Transverse colon (tissue), 4 donors: ENCODE measurements around the gene PTPRG. TPM values are rescaled to one million over a fixed set of nuclear protein-coding genes. Genes with fewer than 3 reads are reported as not detected.
A peak's percentile ranks its signal among the peaks of the same experiment; 100 is the strongest.

ENCODE experiments used
- DNase-seq: peaks from one replicate; pipeline ENCODE4 v3.0.0-alpha.2; 2019
- H3K27ac ChIP-seq, 4 donors: fragments of 200-600 bp; sonication (generic); 2 replicates each; pipeline ENCODE4 v1.5.1; 2016 to 2018; ENCODE audit warnings: inconsistent platforms in 4 of 4
- H3K27me3 ChIP-seq: fragments of 200-600 bp; sonication (generic); 2 replicates; pipeline ENCODE4 v1.5.1; 2017; ENCODE audit warnings: inconsistent platforms
- H3K36me3 ChIP-seq, 4 donors: fragments of 200-600 bp; sonication (generic); 2 replicates each; pipeline ENCODE4 v1.5.1; 2017 to 2019; ENCODE audit warnings: inconsistent platforms in 4 of 4
- H3K4me1 ChIP-seq, 4 donors: fragments of 200-600 bp; sonication (generic); 2 replicates each; pipeline ENCODE4 v1.5.1; 2017 to 2020; ENCODE audit warnings: inconsistent platforms in 4 of 4
- H3K4me3 ChIP-seq, 4 donors: fragments of 200-600 bp; sonication (generic); 1 replicate in 1 of 4; 2 replicates in 3 of 4; pipeline versions ENCODE4 v1.5.1 to v1.6.1; 2017 to 2019; ENCODE audit warnings: inconsistent platforms in 4 of 4
- H3K9me3 ChIP-seq, 2 donors: fragments of 200-600 bp; sonication (generic); 2 replicates each; pipeline ENCODE4 v1.5.1; 2017 to 2019; ENCODE audit warnings: inconsistent platforms in 2 of 2
- EP300 ChIP-seq: sonication (generic); formaldehyde crosslinking; IDR thresholded peaks from one replicate; pipeline ENCODE4 v1.6.1; 2017; ENCODE audit warnings: antibody characterized with exemption, low read depth
- POLR2A ChIP-seq: fragments of 450-650 bp; IDR thresholded peaks from one replicate; pipeline ENCODE4 v1.6.1; 2016; ENCODE audit warnings: antibody characterized with exemption, mild to moderate bottlenecking, moderate library complexity
- POLR2AphosphoS5 ChIP-seq, 3 donors: sonication (generic); formaldehyde crosslinking; IDR thresholded peaks; one replicate each; pipeline ENCODE4 v1.6.1; 2016; ENCODE audit warnings: antibody characterized with exemption in 3 of 3
- WGBS, 2 donors: methylation state at CpG; one replicate each; pipeline ENCODE4 v1.1.5; 2018; ENCODE audit warnings: low coverage in 1 of 2; 5-methylcytosine and 5-hydroxymethylcytosine counted together
- in situ Hi-C, 4 donors: fragments of 200-750 bp; cut with MboI; loops; one replicate each; pipeline versions ENCODE4 v1.15.0 to v1.15.1; 2017; ENCODE audit warnings: low sequenced_read_pairs in 3 of 4, low pct_ligation_motif_present in 1 of 4, low pct_unique_long_range_greater_than_20kb in 1 of 4
- intact Hi-C: fragments of 100-400 bp; cut with DNase I; formaldehyde crosslinking; loops from one replicate; pipeline ENCODE4 v1.15.1; 2023; ENCODE audit warnings: low total_unique reads
- total RNA-seq, 4 donors: library from RNA; depleted of rRNA; stranded (reverse); fragments of >200 nt; gene quantifications; one replicate each; pipeline ENCODE4 v1.1.0, GENCODE V29; 2016
- TF ChIP-seq, protein P1 (sequence below), 5 experiments: fragments of 200-600 bp in 3 of 5; fragments of 450-650 bp in 2 of 5; sonication (generic) in 3 of 5; IDR thresholded peaks; 1 replicate in 2 of 5; 2 replicates in 3 of 5; pipeline ENCODE4 v1.5.1; 2016 to 2017; ENCODE audit warnings: antibody characterized with exemption in 5 of 5, inconsistent platforms in 3 of 5, mild to moderate bottlenecking in 2 of 5, moderate library complexity in 1 of 5

PTPRG gene
- total RNA-seq, 4 donors from 2014 or later, result 29.2 to 83.4 (median 41.6) TPM

- DNase-seq, result no peak
- in situ Hi-C loops, result loop anchor here in 1 of 4 donors (25.0 kb wide), 1 partner anchor 236 kb away; no protein-coding TSS in a partner anchor
- H3K27me3 ChIP-seq, result no peaks in the 10 kb centered on the region
- no peak overlapping the region for H3K4me3 ChIP-seq
- no peaks in the 10 kb centered on the region for H3K9me3 ChIP-seq
- intact Hi-C loops, result no loop called here
- WGBS, 2 donors, result 74 to 96% methylated on average over 4 to 8 of the region's 8 CpGs
- H3K36me3 ChIP-seq, result no peaks in the 10 kb centered on the region
- no peaks in the 10 kb centered on the region for H3K4me1 ChIP-seq
- no peak overlapping the region for H3K27ac ChIP-seq
- TF ChIP-seq POLR2AphosphoS5 (IDR thresholded peaks at IDR 0.05) (no peak), EP300 (no peak), POLR2A (no peak)
- TF ChIP-seq, protein P1, sequence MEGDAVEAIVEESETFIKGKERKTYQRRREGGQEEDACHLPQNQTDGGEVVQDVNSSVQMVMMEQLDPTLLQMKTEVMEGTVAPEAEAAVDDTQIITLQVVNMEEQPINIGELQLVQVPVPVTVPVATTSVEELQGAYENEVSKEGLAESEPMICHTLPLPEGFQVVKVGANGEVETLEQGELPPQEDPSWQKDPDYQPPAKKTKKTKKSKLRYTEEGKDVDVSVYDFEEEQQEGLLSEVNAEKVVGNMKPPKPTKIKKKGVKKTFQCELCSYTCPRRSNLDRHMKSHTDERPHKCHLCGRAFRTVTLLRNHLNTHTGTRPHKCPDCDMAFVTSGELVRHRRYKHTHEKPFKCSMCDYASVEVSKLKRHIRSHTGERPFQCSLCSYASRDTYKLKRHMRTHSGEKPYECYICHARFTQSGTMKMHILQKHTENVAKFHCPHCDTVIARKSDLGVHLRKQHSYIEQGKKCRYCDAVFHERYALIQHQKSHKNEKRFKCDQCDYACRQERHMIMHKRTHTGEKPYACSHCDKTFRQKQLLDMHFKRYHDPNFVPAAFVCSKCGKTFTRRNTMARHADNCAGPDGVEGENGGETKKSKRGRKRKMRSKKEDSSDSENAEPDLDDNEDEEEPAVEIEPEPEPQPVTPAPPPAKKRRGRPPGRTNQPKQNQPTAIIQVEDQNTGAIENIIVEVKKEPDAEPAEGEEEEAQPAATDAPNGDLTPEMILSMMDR (IDR thresholded peaks at IDR 0.05), result no peak
Observed at GRCh38 chr3:62325896-62326295, 764.5 kb downstream of the PTPRG start.

DNA sequence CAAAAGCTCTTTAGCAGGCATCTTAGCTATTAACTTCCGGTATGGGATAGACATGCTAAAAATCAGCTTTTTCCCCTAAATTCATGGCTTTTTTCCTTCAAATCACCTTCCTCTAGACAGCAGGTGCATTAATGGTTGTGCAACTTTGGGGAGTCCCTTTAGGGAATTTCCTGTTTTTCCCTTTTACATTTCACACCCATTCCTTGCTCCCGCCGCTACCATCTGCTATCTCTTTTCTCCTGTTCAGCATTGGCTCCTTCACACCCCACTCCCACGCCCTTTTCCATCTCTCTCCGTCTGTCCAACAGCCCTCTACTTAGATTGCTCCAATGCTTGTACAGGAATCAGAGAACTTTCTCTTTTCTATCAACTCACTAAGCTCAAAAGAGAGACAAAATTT lies 768.6 kb downstream of the PTPRG start:
- no peak for DNase-seq
- no peaks in the 10 kb centered on the region for H3K27me3 ChIP-seq
- intact Hi-C loops, result no loop called here
- no peaks in the 10 kb centered on the region for H3K9me3 ChIP-seq
- no peaks in the 10 kb centered on the region for H3K4me1 ChIP-seq
- no peaks in the 10 kb centered on the region for H3K36me3 ChIP-seq
- TF ChIP-seq POLR2AphosphoS5 (IDR thresholded peaks at IDR 0.05), result no peak
- TF ChIP-seq, protein P1 (IDR thresholded peaks at IDR 0.05), result no peak
- TF ChIP-seq EP300, result no peak
- no peak for TF ChIP-seq POLR2A
- WGBS, 2 donors, result 86 to 92% methylated on average over 5 of the region's 5 CpGs
- no peak overlapping the region for H3K4me3 ChIP-seq
- in situ Hi-C loops, result loop anchor here in 1 of 4 donors (25.0 kb wide), 1 partner anchor 232 kb away; no protein-coding TSS in a partner anchor
- no peak overlapping the region for H3K27ac ChIP-seq

DNA sequence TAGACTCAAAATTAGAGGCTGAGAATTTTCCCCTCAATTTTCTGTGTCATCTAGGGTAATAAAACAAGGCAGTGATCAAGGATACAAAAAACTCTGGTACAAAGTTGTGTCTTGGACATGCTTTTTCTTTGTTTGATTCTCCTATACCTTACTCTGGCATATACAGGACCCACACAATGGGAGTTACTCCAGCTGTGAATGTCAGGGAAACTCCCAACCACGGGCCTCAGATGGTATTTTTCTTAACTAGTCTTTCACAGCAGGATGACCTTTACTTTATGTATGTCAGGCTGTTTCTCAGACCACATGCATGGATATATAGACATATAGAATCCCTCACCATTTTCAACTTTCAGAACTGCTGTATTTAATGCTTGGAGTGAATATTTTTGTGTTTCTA lies 770.6 kb downstream of the PTPRG start:
- Histone ChIP-seq H3K27ac (no peak overlapping the region), H3K36me3 (no peaks in the 10 kb centered on the region), H3K4me1 (no peaks in the 10 kb centered on the region), H3K4me3 (no peak overlapping the region), H3K9me3 (no peaks in the 10 kb centered on the region), H3K27me3 (no peaks in the 10 kb centered on the region)
- DNase-seq, result no peak
- in situ Hi-C loops (loop anchor here in 1 of 4 donors (25.0 kb wide), 1 partner anchor 230 kb away; no protein-coding TSS in a partner anchor), intact Hi-C loops (no loop called here)
- TF ChIP-seq, protein P1 (IDR thresholded peaks at IDR 0.05), result no peak
- TF ChIP-seq EP300, result no peak
- no peak for TF ChIP-seq POLR2A
- no peak for TF ChIP-seq POLR2AphosphoS5 (IDR thresholded peaks at IDR 0.05)
- WGBS, 2 donors, result 25 to 71% methylated on average over 1 of the region's 1 CpG

DNA sequence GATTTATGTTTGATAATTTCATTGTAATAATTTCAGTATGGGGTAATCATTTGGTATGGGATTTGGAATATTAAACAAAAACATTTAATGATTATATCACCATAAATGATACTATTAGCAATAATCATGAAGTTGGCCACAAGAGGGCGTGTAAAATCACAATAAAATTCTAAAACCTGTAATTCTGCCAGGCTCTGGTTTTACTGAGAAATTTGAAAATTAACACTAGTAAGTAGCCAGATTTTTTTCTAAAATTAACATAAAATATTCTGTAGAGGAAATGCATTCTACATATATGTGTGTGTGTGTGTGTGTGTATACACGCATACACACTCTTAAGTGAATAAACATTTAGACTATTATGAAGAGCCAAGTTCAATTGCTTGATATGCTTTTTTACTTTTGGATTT lies 771.5 kb downstream of the PTPRG start:
- Histone ChIP-seq H3K4me1 (no peaks in the 10 kb centered on the region), H3K36me3 (no peaks in the 10 kb centered on the region), H3K4me3 (no peak overlapping the region), H3K27me3 (no peaks in the 10 kb centered on the region), H3K9me3 (no peaks in the 10 kb centered on the region), H3K27ac (no peak overlapping the region)
- no peak for DNase-seq
- intact Hi-C loops (no loop called here), in situ Hi-C loops (loop anchor here in 1 of 4 donors (25.0 kb wide), 1 partner anchor 229 kb away; no protein-coding TSS in a partner anchor)
- TF ChIP-seq EP300, result no peak
- TF ChIP-seq, protein P1 (IDR thresholded peaks at IDR 0.05), result peak in 4 of 5 experiments; percentile 37 to 46 (median 44)
- 47 to 58% methylated on average over 2 of the region's 2 CpGs for WGBS, 2 donors
